ENCODE data around the gene C3orf33. TPM values are rescaled to one million over a fixed set of nuclear protein-coding genes. Genes with fewer than 3 reads are reported as not detected.

The C3orf33 gene
- total and polyA plus RNA-seq, 2 of the 13 experiments (the other 11 are each of a cell fraction or from before 2014, with no cell fraction given) = 9.2 to 12.6 TPM

DNA sequence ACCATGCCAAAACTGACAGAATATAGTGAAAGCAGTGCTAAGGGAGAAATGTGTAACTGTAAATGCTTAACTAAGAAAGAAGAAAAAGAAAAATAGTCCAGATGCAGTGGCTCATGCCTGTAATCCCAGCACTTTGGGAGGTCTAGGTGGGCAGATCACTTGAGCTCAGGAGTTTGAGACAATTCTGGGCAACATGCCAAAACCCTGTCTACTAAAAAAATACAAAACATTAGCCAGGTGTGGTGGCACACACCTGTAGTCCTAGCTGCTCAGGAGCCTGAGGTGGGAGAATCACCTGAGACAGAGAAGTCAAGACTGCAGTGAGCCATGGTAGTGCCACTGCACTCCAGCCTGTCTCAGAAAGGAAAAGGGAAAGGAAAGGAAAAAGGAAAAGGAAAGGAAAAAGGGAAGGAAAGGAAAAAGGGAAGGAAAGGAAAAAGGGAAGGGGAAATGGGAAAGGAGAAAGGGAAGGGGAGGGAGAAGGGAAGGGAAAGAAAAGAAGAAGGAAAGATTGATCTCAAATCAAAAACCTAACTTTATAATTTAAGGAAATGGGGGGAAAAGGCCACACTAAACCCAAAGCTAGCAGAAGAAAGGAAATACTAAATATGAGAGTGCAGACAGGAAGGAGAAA is 20.3 kb downstream of the C3orf33 start:
- in situ Hi-C loops (cut with HindIII; ENCODE audit: extremely low pct_ligation_motif_present, low pct_unique_long_range_greater_than_20kb) = no loop called here
- no peaks in the 10 kb centered on the region for H3K79me2 ChIP-seq (ENCODE audit: insufficient read depth, low read length)
- H3K27me3 ChIP-seq (ENCODE audit: control insufficient read depth in 1 of 2, insufficient read depth in 2 of 2, low read length in 2 of 2) = no peaks in the 10 kb centered on the region
- no peaks in the 10 kb centered on the region for H3K36me3 ChIP-seq (replicated peaks in 1 of 2; ENCODE audit: control insufficient read depth in 1 of 2, insufficient read depth in 2 of 2, low read length in 2 of 2)
- ChIA-PET POLR2A (interaction anchor here (1.0 kb wide), 1 partner anchor 20 kb away, joined by 3 read pairs; no protein-coding TSS in a partner anchor), CTCF (ENCODE audit: low intra/inter-chr PET ratio, low total read pairs) (no interaction called here)
- BruUV-seq (replicated peaks) = no TSS peak
- no peak overlapping the region for H3K4me3 ChIP-seq (replicated peaks in 1 of 3; ENCODE audit: insufficient read depth in 1 of 3, low read depth in 2 of 3, low read length in 3 of 3)
- no peak overlapping the region for H2AFZ ChIP-seq (ENCODE audit: low read length)
- ATAC-seq = no peak
- H3K4me2 ChIP-seq (ENCODE audit: low read depth, low read length) = no peak overlapping the region
- no peak for FAIRE-seq
- H3K9ac ChIP-seq (ENCODE audit: insufficient read depth, low read depth, low read length) = no peak overlapping the region
- H3K4me1 ChIP-seq (ENCODE audit: insufficient read depth, low read length) = no peaks in the 10 kb centered on the region
- no peaks in the 10 kb centered on the region; the same call in 1 of the 2 replicates for H4K20me1 ChIP-seq (ENCODE audit: insufficient read depth, low read length)
- H3K9me3 ChIP-seq (ENCODE audit: low read length) = no peaks in the 10 kb centered on the region
- TF ChIP-seq, protein P1, sequence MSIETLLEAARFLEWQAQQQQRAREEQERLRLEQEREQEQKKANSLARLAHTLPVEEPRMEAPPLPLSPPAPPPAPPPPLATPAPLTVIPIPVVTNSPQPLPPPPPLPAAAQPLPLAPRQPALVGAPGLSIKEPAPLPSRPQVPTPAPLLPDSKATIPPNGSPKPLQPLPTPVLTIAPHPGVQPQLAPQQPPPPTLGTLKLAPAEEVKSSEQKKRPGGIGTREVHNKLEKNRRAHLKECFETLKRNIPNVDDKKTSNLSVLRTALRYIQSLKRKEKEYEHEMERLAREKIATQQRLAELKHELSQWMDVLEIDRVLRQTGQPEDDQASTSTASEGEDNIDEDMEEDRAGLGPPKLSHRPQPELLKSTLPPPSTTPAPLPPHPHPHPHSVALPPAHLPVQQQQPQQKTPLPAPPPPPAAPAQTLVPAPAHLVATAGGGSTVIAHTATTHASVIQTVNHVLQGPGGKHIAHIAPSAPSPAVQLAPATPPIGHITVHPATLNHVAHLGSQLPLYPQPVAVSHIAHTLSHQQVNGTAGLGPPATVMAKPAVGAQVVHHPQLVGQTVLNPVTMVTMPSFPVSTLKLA (IDR thresholded peaks at IDR 0.05) = no peak
- no peak for TF ChIP-seq STAG1 (CRISPR knock-in tag; IDR thresholded peaks at IDR 0.05)
- no peak for TF ChIP-seq XRCC5 (optimal IDR thresholded peaks at IDR 0.05; ENCODE audit: low read length)
- TF ChIP-seq, protein P2, sequence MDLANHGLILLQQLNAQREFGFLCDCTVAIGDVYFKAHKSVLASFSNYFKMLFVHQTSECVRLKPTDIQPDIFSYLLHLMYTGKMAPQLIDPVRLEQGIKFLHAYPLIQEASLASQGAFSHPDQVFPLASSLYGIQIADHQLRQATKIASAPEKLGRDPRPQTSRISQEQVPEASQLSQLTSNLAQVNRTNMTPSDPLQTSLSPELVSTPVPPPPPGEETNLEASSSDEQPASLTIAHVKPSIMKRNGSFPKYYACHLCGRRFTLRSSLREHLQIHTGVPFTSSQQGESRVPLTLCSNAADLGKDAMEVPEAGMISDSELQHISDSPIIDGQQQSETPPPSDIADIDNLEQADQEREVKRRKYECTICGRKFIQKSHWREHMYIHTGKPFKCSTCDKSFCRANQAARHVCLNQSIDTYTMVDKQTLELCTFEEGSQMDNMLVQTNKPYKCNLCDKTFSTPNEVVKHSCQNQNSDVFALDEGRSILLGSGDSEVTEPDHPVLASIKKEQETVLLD (CRISPR knock-in tag; IDR thresholded peaks at IDR 0.05; ENCODE audit: low read depth) = no peak
- no peak for TF ChIP-seq BHLHE40 (IDR thresholded peaks at IDR 0.05; ENCODE audit: low read length)
- no peak for TF ChIP-seq ZNF44 (CRISPR knock-in tag; IDR thresholded peaks at IDR 0.05)
- TF ChIP-seq, protein P3, sequence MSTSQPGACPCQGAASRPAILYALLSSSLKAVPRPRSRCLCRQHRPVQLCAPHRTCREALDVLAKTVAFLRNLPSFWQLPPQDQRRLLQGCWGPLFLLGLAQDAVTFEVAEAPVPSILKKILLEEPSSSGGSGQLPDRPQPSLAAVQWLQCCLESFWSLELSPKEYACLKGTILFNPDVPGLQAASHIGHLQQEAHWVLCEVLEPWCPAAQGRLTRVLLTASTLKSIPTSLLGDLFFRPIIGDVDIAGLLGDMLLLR (CRISPR knock-in tag; IDR thresholded peaks at IDR 0.05) = no peak
- no peak for TF ChIP-seq ZFP36 (IDR thresholded peaks at IDR 0.05; ENCODE audit: borderline replicate concordance, low read depth, low read length, partially characterized antibody)
- TF ChIP-seq, protein P4, sequence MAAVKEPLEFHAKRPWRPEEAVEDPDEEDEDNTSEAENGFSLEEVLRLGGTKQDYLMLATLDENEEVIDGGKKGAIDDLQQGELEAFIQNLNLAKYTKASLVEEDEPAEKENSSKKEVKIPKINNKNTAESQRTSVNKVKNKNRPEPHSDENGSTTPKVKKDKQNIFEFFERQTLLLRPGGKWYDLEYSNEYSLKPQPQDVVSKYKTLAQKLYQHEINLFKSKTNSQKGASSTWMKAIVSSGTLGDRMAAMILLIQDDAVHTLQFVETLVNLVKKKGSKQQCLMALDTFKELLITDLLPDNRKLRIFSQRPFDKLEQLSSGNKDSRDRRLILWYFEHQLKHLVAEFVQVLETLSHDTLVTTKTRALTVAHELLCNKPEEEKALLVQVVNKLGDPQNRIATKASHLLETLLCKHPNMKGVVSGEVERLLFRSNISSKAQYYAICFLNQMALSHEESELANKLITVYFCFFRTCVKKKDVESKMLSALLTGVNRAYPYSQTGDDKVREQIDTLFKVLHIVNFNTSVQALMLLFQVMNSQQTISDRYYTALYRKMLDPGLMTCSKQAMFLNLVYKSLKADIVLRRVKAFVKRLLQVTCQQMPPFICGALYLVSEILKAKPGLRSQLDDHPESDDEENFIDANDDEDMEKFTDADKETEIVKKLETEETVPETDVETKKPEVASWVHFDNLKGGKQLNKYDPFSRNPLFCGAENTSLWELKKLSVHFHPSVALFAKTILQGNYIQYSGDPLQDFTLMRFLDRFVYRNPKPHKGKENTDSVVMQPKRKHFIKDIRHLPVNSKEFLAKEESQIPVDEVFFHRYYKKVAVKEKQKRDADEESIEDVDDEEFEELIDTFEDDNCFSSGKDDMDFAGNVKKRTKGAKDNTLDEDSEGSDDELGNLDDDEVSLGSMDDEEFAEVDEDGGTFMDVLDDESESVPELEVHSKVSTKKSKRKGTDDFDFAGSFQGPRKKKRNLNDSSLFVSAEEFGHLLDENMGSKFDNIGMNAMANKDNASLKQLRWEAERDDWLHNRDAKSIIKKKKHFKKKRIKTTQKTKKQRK (IDR thresholded peaks at IDR 0.05; ENCODE audit: low read length) = no peak
- no peak for TF ChIP-seq SATB2 (CRISPR knock-in tag; IDR thresholded peaks at IDR 0.05)
- TF ChIP-seq, protein P5, sequence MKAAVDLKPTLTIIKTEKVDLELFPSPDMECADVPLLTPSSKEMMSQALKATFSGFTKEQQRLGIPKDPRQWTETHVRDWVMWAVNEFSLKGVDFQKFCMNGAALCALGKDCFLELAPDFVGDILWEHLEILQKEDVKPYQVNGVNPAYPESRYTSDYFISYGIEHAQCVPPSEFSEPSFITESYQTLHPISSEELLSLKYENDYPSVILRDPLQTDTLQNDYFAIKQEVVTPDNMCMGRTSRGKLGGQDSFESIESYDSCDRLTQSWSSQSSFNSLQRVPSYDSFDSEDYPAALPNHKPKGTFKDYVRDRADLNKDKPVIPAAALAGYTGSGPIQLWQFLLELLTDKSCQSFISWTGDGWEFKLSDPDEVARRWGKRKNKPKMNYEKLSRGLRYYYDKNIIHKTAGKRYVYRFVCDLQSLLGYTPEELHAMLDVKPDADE (CRISPR knock-in tag; IDR thresholded peaks at IDR 0.05) = no peak
- no peak for TF ChIP-seq FLYWCH1 (CRISPR knock-in tag; IDR thresholded peaks at IDR 0.05)
- no peak for TF ChIP-seq PAF1 (CRISPR knock-in tag; IDR thresholded peaks at IDR 0.05)
- DNase-seq (ENCODE audit: low spot score) = no peak
- intact Hi-C loops (cut with micrococcal nuclease; ENCODE audit: unreplicated experiment) = no loop called here
- no peak overlapping the region for H3K27ac ChIP-seq (ENCODE audit: extremely low read length, insufficient read depth, low read length)

Data from HepG2 (cell line).